DMS79 treated with DMSO at 0.1 percent for 48 hours (cell line): Measurements from ENCODE around the gene ENKUR.

Experiments
- DNase-seq: peaks from one replicate; lab custom pipeline; 2025; lab: John Stamatoyannopoulos, UW

Gene ENKUR

GRCh38 chr10:24947304-24948097, 68.5 kb downstream of the ENKUR start:
- no peak for DNase-seq

DNA sequence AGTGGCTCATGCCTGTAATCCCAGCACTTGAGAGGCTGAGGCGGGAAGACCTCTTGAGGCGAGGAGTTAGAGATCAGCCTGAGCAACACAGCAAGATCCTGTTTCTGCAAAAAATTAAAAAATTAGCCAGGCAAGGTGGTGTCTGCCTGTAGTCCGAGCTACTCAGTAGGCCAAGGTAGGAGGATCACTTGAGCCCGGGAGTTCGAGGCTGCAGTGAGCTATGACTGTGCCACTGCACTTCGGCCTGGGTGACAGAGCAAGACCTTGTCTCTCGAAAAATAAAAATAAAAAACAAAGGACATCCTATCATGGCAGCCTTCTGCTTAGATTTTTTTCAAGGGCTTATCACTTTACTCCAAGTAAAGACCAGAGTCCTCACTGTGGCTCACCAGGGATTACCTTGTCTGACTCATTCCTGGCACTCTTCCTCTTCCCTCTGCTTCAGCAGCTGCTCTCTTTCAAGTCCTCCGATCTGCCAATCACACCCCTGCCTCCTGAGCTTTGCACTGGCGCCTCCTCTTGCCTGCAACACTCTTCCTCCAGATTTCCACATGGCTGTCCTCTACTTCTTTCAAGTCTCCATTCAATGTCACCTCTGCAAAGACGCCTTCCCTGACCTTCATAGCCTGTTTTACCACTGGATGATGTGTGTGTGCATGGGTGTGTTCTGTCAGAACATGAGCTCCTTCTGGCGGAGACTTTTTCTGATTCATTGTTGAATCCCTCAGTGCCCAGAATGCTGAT, 71.3 kb downstream of the ENKUR start:
- DNase-seq, result no peak

- DNase-seq, result no peak
These were observed 77.4 kb downstream of the ENKUR start for GRCh38 chr10:24938525-24938924.

- no peak for DNase-seq
These were observed 77.9 kb downstream of the ENKUR start for GRCh38 chr10:24938076-24938475.

GRCh38 chr10:24935504-24936292, 80.3 kb downstream of the ENKUR start:
- DNase-seq, result no peak
